Measurements from ENCODE around the gene CS.

The CS gene

GRCh38 chr12:56242986-56243385 is 57.1 kb downstream of the CS start:
- no peak for DNase-seq

GRCh38 chr12:56241424-56242303 is 58.5 kb downstream of the CS start:
- no peak for DNase-seq

GRCh38 chr12:56237552-56237951 is 62.6 kb downstream of the CS start:
- DNase-seq: no peak

GRCh38 chr12:56236985-56237384 is 63.1 kb downstream of the CS start:
- no peak for DNase-seq

GRCh38 chr12:56236091-56236490 is 64.0 kb downstream of the CS start:
- DNase-seq: no peak

GRCh38 chr12:56234746-56235436 is 65.2 kb downstream of the CS start:
- no peak for DNase-seq

GRCh38 chr12:56231184-56231582 is 68.9 kb downstream of the CS start:
- no peak for DNase-seq

GRCh38 chr12:56230432-56231183 is 69.5 kb downstream of the CS start:
- DNase-seq: no peak

GRCh38 chr12:56229916-56230431 is 70.2 kb downstream of the CS start, which contains the start of gene SLC39A5:
SLC39A5 (plus strand) TSS chr12:56230051; CDS start chr12:56231275, 1,224 bp downstream.
- DNase-seq: no peak

GRCh38 chr12:56229082-56229481 is 71.0 kb downstream of the CS start:
- DNase-seq: no peak

- no peak for DNase-seq
Observed at GRCh38 chr12:56224954-56225353, 75.2 kb downstream of the CS start.

- peak; percentile 97 for DNase-seq
Observed at GRCh38 chr12:56224102-56224701, 75.9 kb downstream of the CS start, which contains the start of gene NABP2. NABP2 (plus strand) TSS chr12:56224342; CDS start chr12:56224857, 515 bp downstream.

GRCh38 chr12:56223571-56224101 is 76.5 kb downstream of the CS start:
- DNase-seq: no peak

- no peak for DNase-seq
Observed at GRCh38 chr12:56222531-56222895, 77.6 kb downstream of the CS start.

- peak; percentile 94 for DNase-seq
Observed at GRCh38 chr12:56221757-56222530, 78.2 kb downstream of the CS start, which contains the start of gene RNF41. RNF41 (minus strand) TSS chr12:56221922; CDS start chr12:56214047, 7,875 bp downstream.
